Effector memory CD4-positive, alpha-beta T cell (primary cell): ENCODE results near the gene RAB31.

Experiments
- DNase-seq, 3 donors: peaks; one replicate each; pipeline ENCODE4 v3.0.0-alpha.2; 2020
- H3K27ac ChIP-seq: 2 replicates; pipeline ENCODE4 v1.7.0; 2013; ENCODE audit warnings: mild to moderate bottlenecking, low read length, moderate library complexity; ENCODE audit not compliant: insufficient read depth, poor library complexity, severe bottlenecking
- H3K27me3 ChIP-seq: replicated peaks from 2 replicates; pipeline ENCODE4 v1.7.0; 2013; ENCODE audit warnings: mild to moderate bottlenecking, low read length; ENCODE audit not compliant: insufficient read depth, control insufficient read depth, poor library complexity, severe bottlenecking
- H3K36me3 ChIP-seq: 2 replicates; pipeline ENCODE4 v1.7.0; 2013; ENCODE audit warnings: mild to moderate bottlenecking, low read length, moderate library complexity; ENCODE audit not compliant: control insufficient read depth, insufficient read depth
- H3K4me1 ChIP-seq: 2 replicates; pipeline ENCODE4 v1.7.0; 2013; ENCODE audit warnings: low read length, mild to moderate bottlenecking; ENCODE audit not compliant: control insufficient read depth, insufficient read depth, poor library complexity, severe bottlenecking
- H3K4me3 ChIP-seq: 2 replicates; pipeline ENCODE4 v1.7.0; 2013; ENCODE audit warnings: low read length, low read depth, mild to moderate bottlenecking; ENCODE audit not compliant: insufficient read depth, poor library complexity, severe bottlenecking
- H3K9me3 ChIP-seq: 2 replicates; pipeline ENCODE4 v1.7.0; 2013; ENCODE audit warnings: mild to moderate bottlenecking, low read length, moderate library complexity; ENCODE audit not compliant: control insufficient read depth

The RAB31 gene

DNA sequence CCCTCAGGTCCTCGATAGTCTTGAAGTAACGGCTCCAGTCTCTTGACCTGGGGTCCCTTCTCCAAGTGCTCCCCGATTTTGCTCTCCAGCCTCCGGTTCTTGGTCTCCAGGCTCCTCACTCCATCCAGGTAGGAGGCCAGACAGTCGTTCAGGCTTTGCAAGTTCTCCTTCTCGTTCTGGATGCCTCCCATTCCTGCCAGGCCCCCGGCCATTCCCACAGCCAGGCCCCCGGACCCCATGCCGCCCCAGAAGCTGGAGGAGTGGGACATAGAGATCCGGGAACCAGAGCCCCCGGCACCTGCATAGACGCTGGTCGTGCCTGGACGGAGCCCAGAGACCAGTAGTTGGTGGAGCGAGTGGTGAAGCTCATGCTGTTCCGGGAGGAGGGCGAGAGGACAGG is 29.0 kb upstream of the RAB31 start:
- H3K4me3 ChIP-seq = no peak overlapping the region
- no peaks in the 10 kb centered on the region for H3K4me1 ChIP-seq
- no peak overlapping the region for H3K27ac ChIP-seq
- DNase-seq = no peak
- H3K9me3 ChIP-seq = no peaks in the 10 kb centered on the region
- H3K27me3 ChIP-seq = no peaks in the 10 kb centered on the region
- no peaks in the 10 kb centered on the region for H3K36me3 ChIP-seq

DNA sequence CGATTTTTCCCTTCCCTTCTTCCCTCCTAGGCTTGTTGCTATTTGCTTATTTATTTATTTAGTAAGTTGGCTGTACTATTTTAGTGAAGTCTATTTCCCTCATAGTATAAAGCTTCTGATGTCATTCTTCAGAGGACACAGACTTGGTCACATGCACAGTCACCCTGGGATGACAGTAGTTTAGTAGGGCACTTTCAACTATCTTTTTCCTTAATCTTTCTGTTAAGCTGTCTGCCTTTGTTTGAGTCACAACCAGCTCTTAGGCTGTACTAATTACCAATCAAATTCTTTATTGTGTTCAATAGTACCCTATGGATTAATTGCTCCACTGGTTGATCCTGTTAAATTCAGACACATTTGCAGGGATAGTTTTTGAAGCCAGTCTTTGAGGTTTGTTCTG is 26.9 kb upstream of the RAB31 start:
- Histone ChIP-seq H3K27me3 (no peaks in the 10 kb centered on the region), H3K9me3 (no peaks in the 10 kb centered on the region), H3K4me1 (no peaks in the 10 kb centered on the region), H3K27ac (no peak overlapping the region), H3K4me3 (no peak overlapping the region), H3K36me3 (no peaks in the 10 kb centered on the region)
- no peak for DNase-seq

DNA sequence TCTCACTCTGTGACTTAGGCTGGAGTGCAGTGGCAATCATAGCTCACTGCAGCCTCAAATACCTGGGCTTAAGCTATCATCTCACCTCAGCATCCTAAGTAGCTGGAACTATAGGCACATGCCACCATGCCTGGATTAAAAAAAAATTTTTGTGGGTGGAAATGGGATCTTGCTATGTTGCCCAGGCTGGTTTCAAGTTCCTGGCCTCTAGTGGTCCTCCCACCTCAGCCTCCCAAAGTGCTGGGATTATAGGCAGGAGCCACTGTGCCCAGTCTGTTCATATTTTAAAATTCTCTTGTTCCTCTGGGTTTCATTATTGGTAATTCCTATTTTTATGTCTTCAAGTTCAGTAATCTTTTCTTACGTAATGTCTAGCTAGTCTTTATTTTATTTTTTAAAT is 25.5 kb upstream of the RAB31 start:
- H3K9me3 ChIP-seq = no peaks in the 10 kb centered on the region

DNA sequence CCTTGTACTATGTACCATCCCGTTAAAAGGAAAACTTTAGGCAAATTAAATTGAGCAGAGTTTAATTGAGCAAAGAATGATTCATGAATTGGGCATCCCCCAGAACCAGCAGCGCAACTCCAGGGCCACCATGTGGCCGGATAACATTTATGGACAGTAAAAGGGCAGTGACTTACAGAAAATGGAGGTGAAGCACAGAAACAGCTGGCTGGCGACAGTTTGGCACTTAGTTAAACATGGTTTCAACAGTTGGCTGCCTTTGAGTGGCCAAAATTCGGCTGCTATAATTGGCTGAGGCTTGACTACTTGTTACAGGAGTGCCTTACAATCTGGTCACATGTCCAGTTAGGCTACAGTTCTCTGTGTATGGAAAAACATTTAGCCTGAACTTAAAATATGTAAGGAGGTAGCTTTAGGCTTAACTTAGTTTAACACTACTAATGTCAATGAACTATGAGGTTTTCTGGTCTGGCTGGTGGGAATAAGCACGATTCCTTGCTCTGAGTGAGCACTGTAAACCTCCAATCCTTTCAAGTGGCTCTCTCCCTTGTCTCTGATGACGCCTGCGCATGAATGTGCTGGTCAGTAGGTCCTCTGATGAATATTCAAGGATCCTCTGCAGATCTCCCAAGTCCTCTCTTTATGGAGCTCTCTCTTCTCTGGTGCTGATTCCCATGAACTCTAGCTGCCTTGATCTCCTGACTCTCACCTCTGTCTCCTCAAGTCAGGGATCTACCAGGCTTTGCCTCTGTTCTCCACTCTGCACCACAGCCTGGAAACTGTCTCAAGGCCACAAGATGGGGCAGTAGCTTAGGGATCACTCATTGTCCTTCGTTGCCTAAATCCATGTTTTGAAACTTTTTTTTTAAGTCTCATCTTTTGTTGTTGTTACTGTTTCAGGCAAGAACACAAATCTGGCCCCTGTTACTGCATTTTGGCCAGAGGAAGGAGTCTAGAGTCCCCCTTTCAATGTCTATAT is 24.4 kb upstream of the RAB31 start:
- Histone ChIP-seq H3K9me3 (no peaks in the 10 kb centered on the region), H3K27ac (no peak overlapping the region), H3K36me3 (no peaks in the 10 kb centered on the region), H3K27me3 (no peaks in the 10 kb centered on the region), H3K4me1 (no peaks in the 10 kb centered on the region), H3K4me3 (no peak overlapping the region)
- DNase-seq = no peak

More for the DNA sequence above, 25.5 kb upstream of the RAB31 start:
- no peak overlapping the region for H3K27ac ChIP-seq
- no peaks in the 10 kb centered on the region for H3K4me1 ChIP-seq
- H3K4me3 ChIP-seq = no peak overlapping the region
- H3K27me3 ChIP-seq = no peaks in the 10 kb centered on the region
- no peaks in the 10 kb centered on the region for H3K36me3 ChIP-seq
- no peak for DNase-seq

DNA sequence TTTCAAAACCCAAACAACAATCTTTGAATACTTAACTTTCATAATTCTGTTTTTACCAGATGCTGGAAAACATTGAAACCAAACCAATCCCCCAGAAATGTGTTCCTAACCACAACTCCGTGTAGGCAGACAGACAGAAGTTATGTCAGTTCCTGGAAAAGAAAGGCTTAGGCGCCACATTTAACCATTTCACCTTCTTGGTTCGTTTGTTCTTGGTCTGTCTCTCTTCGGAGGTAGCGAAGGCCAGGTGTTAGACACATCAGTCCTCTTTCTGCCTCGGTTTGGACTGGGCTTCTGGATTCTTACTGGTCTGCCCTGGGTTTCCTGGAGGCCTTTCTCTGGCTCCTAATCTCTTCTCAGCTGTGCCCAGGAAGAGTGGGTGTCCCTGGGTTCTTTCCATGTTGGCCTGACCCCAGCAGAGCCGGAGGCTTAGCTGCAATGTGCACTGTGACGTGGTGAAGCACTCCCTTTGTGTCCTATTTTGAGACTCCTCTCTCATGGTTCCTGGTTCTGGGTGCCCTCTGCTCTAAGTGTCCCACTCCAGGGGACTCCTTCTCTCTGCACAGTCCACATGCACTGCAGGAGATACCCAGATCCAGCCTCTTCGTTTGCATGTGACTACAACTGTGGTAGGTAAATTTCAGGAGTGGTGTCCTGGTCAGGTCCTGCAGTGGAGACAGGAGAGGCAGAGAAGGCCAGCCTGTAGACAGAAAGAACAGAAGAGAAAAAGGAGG is 23.1 kb upstream of the RAB31 start:
- DNase-seq = no peak
- Histone ChIP-seq H3K4me3 (no peak overlapping the region), H3K36me3 (no peaks in the 10 kb centered on the region), H3K27me3 (no peaks in the 10 kb centered on the region), H3K9me3 (no peaks in the 10 kb centered on the region), H3K27ac (no peak overlapping the region), H3K4me1 (no peaks in the 10 kb centered on the region)

DNA sequence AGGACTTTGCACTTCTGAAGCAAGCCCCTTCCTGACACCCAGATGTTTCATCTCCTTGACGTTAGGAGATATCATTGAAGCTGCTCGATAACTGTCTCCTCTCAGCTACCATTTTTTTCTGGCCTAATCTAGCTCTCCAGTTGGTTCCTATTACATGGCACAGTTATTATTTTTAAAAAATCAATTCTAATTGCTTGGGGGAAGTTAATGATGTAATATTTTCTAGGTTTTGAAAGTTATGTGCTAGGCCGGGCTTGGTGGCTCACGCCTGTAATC is 22.5 kb upstream of the RAB31 start:
- no peak overlapping the region for H3K27ac ChIP-seq
- no peaks in the 10 kb centered on the region for H3K4me1 ChIP-seq
- no peak overlapping the region for H3K4me3 ChIP-seq
- H3K36me3 ChIP-seq = no peaks in the 10 kb centered on the region
- no peaks in the 10 kb centered on the region for H3K9me3 ChIP-seq
- no peak for DNase-seq
- no peaks in the 10 kb centered on the region for H3K27me3 ChIP-seq

DNA sequence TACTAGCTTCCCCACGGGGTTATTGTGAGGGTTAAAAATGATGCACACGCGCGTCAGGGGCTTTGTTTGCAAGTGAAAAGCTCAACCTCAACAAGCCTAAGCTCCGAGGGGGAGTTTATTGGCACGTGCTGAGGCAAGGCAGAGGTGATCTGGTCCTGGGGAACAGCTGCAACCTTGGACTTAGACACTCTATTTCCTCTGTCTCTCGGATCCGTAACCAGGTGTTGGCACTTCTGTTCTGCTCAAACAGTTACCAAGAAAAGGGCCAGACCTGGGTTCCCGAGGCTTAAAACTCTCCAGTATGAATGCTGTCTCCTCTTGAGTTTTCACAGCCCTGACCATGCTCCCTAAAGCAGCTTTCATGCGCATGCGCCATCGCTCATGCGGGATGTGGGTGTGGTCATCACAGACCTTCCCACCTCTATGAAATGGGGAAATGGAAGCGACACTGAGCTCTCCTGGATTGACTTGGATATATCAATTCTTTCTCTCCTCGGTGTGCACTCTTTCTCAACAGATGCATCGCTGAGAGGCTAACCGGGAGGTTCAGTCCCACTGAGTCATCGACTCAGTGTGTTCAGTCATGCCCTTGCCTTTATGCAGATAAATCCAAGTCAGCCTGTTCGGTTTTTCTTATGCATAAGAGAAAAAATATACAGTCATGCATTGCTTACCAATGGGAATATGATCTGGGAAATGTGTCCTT is 19.9 kb upstream of the RAB31 start:
- Histone ChIP-seq H3K27me3 (no peaks in the 10 kb centered on the region), H3K9me3 (no peaks in the 10 kb centered on the region), H3K4me3 (no peak overlapping the region), H3K27ac (no peak overlapping the region), H3K4me1 (no peaks in the 10 kb centered on the region), H3K36me3 (no peaks in the 10 kb centered on the region)
- no peak for DNase-seq

DNA sequence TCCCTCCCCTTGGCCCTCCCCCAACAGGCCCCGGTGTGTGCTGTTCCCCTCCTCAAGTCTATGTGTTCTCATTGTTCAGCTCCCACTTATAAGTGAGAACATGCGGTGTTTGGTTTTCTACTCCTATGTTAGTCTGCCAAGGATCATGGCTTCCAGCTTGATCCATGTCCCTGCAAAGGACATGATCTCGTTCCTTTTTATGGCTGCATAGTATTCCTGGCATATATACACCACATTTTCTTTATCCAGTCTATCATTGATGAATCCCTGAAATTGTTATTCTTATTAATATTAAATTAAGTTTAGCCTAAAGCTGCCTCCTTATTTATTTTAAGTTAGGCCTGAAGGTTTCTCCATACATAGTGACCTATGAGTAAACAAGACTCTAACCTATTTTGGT is 18.8 kb upstream of the RAB31 start:
- no peaks in the 10 kb centered on the region for H3K36me3 ChIP-seq
- H3K27ac ChIP-seq = no peak overlapping the region
- no peaks in the 10 kb centered on the region for H3K27me3 ChIP-seq
- no peak overlapping the region for H3K4me3 ChIP-seq
- no peak for DNase-seq
- H3K9me3 ChIP-seq = no peaks in the 10 kb centered on the region
- no peaks in the 10 kb centered on the region for H3K4me1 ChIP-seq

DNA sequence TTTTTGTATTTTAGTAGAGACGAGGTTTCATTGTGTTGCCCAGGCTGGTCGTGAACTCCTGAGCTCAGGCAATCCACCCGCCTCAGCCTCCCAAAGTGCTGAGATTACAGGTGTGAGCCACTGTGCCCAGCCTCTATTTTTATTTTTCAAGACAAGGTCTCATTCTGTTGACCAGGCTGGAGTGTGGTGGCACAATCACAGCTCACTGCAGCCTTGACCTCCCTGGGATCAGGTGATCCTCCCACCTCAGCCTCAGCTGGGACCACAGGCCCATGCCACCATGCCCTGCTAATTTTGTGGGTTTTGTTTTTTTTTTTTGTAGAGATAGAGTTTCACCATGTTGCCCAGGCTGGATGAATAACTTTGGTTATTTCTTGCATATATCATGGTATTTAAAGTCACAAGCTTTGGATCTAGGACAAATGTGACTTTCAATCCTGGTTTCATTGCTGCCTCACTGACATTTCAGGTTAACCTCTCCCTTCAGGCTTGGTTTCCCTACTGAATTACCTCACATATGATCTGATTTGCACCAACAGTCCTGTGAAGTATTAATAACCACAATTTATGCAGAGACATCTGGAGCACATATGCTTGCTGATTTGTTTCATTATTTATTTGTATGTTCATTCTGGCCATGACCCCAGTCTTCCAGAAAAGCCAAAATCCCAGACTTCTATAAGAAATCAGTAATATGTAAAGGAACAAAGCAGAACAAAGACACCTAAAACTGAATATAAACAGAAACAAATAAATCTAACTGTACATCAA is 17.5 kb upstream of the RAB31 start:
- no peak for DNase-seq

More for the DNA sequence above, 17.5 kb upstream of the RAB31 start:
- Histone ChIP-seq H3K4me1 (no peaks in the 10 kb centered on the region), H3K4me3 (no peak overlapping the region), H3K27me3 (no peaks in the 10 kb centered on the region), H3K27ac (no peak overlapping the region), H3K36me3 (no peaks in the 10 kb centered on the region), H3K9me3 (no peaks in the 10 kb centered on the region)
